ENCODE data around the gene ATP2B2. TPM values are rescaled to one million over a fixed set of nuclear protein-coding genes. Genes with fewer than 3 reads are reported as not detected.

The ATP2B2 gene
- total and polyA plus RNA-seq, 10 of the 15 experiments (the other 5 are each of a cell fraction or from before 2014, with no cell fraction given): 0.04 TPM; not detected in 9

DNA sequence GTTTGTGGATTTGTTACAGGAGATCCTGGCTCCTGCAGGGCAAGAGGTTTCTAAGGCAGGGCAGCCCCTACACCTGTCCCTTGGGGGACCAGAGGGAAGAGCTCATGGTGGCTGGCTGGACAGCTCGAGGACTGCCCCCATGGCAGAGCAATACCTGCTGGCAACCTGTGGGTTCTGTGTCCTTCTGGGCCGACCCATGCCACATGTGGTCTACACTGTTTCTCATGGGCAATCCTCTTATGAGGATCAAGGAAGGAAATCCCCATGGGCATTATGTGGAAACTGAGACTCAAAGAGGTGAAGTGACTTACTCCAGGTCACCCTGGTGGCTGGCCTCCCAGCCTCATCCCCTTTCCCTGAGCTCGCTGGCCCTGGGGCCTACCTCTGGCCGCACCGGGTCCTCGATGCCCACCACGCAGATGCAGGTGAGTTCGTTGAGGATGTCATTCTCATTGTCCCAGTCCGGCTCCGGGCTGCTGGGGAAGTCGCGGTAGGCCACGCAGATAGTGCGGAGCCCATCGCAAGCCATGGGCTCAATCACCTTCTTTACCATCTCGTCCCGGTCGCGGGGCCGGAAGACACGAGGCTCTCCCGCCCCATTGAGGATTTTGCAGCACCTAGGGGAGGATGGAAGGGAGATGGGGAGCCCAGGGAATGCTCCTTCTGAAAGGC is 146.9 kb downstream of the ATP2B2 start:
- Histone ChIP-seq H3K9ac (ENCODE audit: control insufficient read depth, insufficient read depth, low read length) (no peak overlapping the region), H3K27ac (ENCODE audit: control insufficient read depth, insufficient read depth) (no peak overlapping the region), H4K20me1 (ENCODE audit: control insufficient read depth, insufficient read depth) (0 out of 2 replicates have a peak, but pooled peaks cover 4% of the 10 kb centered on the region), H3K27me3 (replicated peaks in 1 of 2; ENCODE audit: control insufficient read depth in 2 of 2, insufficient read depth in 2 of 2, low read length in 1 of 2) (peaks cover 2% of the 10 kb centered on the region in 2 experiments; a peak in 3 of 4 replicates), H3K9me3 (replicated peaks; ENCODE audit: control insufficient read depth, insufficient read depth, low read length) (no peaks in the 10 kb centered on the region), H3K79me2 (ENCODE audit: control insufficient read depth, insufficient read depth, low read length) (no peaks in the 10 kb centered on the region), H2AFZ (ENCODE audit: control insufficient read depth, low read depth, low read length) (no peak overlapping the region), H3K4me1 (ENCODE audit: control insufficient read depth, insufficient read depth, low read length) (no peaks in the 10 kb centered on the region; the same call in 1 of the 2 replicates), H3K4me2 (ENCODE audit: control insufficient read depth, insufficient read depth) (no peak overlapping the region), H3K4me3 (no peak overlapping the region), H3K36me3 (ENCODE audit: control insufficient read depth in 2 of 2, insufficient read depth in 2 of 2, low read length in 1 of 2) (no peaks in the 10 kb centered on the region)
- intact Hi-C loops (cut with micrococcal nuclease; ENCODE audit: unreplicated experiment) (no loop called here), in situ Hi-C loops (cut with MboI) (no loop called here)
- ATAC-seq (no peak), DNase-seq (ENCODE audit: low read depth, low spot score) (no peak), FAIRE-seq (no peak)
- RAD21 ChIA-PET (ENCODE audit: unreplicated experiment): no interaction called here
- CTCF ChIA-PET: interaction anchor here (1.3 kb wide), 1 partner anchor 13 kb away, joined by 4 read pairs; no protein-coding TSS in a partner anchor
- BruUV-seq (replicated peaks): no TSS peak
- POLR2A ChIA-PET: no interaction called here
- 68% methylated on average over 21 of the region's 22 CpGs for WGBS (ENCODE audit: insufficient coverage, insufficient replicate concordance, low lambda C conversion rate, missing lambda C conversion rate)
- SMC1A ChIA-PET (ENCODE audit: uncharacterized antibody, unreplicated experiment): interaction anchor here (0.5 to 1.1 kb wide), 2 partner anchors 31 to 548 kb away, joined by 3 read pairs; no protein-coding TSS in a partner anchor
- TF ChIP-seq, protein P1, sequence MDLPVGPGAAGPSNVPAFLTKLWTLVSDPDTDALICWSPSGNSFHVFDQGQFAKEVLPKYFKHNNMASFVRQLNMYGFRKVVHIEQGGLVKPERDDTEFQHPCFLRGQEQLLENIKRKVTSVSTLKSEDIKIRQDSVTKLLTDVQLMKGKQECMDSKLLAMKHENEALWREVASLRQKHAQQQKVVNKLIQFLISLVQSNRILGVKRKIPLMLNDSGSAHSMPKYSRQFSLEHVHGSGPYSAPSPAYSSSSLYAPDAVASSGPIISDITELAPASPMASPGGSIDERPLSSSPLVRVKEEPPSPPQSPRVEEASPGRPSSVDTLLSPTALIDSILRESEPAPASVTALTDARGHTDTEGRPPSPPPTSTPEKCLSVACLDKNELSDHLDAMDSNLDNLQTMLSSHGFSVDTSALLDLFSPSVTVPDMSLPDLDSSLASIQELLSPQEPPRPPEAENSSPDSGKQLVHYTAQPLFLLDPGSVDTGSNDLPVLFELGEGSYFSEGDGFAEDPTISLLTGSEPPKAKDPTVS (IDR thresholded peaks at IDR 0.05; ENCODE audit: low read depth, low read length): no peak
- no peak for TF ChIP-seq BCL11A (IDR thresholded peaks at IDR 0.05; ENCODE audit: low read depth, low read length)
- TF ChIP-seq, protein P2, sequence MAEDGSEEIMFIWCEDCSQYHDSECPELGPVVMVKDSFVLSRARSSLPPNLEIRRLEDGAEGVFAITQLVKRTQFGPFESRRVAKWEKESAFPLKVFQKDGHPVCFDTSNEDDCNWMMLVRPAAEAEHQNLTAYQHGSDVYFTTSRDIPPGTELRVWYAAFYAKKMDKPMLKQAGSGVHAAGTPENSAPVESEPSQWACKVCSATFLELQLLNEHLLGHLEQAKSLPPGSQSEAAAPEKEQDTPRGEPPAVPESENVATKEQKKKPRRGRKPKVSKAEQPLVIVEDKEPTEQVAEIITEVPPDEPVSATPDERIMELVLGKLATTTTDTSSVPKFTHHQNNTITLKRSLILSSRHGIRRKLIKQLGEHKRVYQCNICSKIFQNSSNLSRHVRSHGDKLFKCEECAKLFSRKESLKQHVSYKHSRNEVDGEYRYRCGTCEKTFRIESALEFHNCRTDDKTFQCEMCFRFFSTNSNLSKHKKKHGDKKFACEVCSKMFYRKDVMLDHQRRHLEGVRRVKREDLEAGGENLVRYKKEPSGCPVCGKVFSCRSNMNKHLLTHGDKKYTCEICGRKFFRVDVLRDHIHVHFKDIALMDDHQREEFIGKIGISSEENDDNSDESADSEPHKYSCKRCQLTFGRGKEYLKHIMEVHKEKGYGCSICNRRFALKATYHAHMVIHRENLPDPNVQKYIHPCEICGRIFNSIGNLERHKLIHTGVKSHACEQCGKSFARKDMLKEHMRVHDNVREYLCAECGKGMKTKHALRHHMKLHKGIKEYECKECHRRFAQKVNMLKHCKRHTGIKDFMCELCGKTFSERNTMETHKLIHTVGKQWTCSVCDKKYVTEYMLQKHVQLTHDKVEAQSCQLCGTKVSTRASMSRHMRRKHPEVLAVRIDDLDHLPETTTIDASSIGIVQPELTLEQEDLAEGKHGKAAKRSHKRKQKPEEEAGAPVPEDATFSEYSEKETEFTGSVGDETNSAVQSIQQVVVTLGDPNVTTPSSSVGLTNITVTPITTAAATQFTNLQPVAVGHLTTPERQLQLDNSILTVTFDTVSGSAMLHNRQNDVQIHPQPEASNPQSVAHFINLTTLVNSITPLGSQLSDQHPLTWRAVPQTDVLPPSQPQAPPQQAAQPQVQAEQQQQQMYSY (CRISPR knock-in tag; IDR thresholded peaks at IDR 0.05): no peak
- TF ChIP-seq MEF2A (IDR thresholded peaks at IDR 0.05; ENCODE audit: insufficient read depth, low read depth, low read length): no peak
- TF ChIP-seq NR2C1 (IDR thresholded peaks at IDR 0.05): no peak
- TF ChIP-seq MTA3 (IDR thresholded peaks at IDR 0.05; ENCODE audit: borderline replicate concordance, low read length): no peak
- TF ChIP-seq, protein P3, sequence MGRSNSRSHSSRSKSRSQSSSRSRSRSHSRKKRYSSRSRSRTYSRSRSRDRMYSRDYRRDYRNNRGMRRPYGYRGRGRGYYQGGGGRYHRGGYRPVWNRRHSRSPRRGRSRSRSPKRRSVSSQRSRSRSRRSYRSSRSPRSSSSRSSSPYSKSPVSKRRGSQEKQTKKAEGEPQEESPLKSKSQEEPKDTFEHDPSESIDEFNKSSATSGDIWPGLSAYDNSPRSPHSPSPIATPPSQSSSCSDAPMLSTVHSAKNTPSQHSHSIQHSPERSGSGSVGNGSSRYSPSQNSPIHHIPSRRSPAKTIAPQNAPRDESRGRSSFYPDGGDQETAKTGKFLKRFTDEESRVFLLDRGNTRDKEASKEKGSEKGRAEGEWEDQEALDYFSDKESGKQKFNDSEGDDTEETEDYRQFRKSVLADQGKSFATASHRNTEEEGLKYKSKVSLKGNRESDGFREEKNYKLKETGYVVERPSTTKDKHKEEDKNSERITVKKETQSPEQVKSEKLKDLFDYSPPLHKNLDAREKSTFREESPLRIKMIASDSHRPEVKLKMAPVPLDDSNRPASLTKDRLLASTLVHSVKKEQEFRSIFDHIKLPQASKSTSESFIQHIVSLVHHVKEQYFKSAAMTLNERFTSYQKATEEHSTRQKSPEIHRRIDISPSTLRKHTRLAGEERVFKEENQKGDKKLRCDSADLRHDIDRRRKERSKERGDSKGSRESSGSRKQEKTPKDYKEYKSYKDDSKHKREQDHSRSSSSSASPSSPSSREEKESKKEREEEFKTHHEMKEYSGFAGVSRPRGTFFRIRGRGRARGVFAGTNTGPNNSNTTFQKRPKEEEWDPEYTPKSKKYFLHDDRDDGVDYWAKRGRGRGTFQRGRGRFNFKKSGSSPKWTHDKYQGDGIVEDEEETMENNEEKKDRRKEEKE (IDR thresholded peaks at IDR 0.05): no peak
- TF ChIP-seq PAX5 (IDR thresholded peaks at IDR 0.05; ENCODE audit: borderline replicate concordance, low read depth, low read length): no peak
- TF ChIP-seq, protein P4, sequence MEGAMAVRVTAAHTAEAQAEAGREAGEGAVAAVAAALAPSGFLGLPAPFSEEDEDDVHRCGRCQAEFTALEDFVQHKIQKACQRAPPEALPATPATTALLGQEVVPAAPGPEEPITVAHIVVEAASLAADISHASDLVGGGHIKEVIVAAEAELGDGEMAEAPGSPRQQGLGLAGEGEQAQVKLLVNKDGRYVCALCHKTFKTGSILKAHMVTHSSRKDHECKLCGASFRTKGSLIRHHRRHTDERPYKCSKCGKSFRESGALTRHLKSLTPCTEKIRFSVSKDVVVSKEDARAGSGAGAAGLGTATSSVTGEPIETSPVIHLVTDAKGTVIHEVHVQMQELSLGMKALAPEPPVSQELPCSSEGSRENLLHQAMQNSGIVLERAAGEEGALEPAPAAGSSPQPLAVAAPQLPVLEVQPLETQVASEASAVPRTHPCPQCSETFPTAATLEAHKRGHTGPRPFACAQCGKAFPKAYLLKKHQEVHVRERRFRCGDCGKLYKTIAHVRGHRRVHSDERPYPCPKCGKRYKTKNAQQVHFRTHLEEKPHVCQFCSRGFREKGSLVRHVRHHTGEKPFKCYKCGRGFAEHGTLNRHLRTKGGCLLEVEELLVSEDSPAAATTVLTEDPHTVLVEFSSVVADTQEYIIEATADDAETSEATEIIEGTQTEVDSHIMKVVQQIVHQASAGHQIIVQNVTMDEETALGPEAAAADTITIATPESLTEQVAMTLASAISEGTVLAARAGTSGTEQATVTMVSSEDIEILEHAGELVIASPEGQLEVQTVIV (IDR thresholded peaks at IDR 0.05; ENCODE audit: borderline replicate concordance, partially characterized antibody): no peak
- no peak for TF ChIP-seq EZH2 (IDR thresholded peaks at IDR 0.05; ENCODE audit: borderline replicate concordance, control insufficient read depth, low read depth, low read length)
- TF ChIP-seq RUNX3 (IDR thresholded peaks at IDR 0.05; ENCODE audit: low read length): no peak
- TF ChIP-seq SMAD5 (IDR thresholded peaks at IDR 0.05; ENCODE audit: low read depth): no peak
- no peak for TF ChIP-seq ZNF384 (IDR thresholded peaks at IDR 0.05; ENCODE audit: borderline replicate concordance, low read depth, low read length)
